ENCODE results near the gene AQP3.

- TF ChIP-seq POLR2AphosphoS5 (IDR thresholded peaks at IDR 0.05) (no peak), CTCF (IDR thresholded peaks at IDR 0.05) (no peak), POLR2A (IDR thresholded peaks at IDR 0.05; ENCODE audit: low read depth) (no peak)
Observed at GRCh38 chr9:33430942-33431341, 16.5 kb downstream of the AQP3 start.

Measured in esophagus muscularis mucosa (tissue), 3 donors.